OCI-LY3 (cell line): ENCODE results near the gene ADARB2.

Experiments
- H2AFZ ChIP-seq: fragments of 200-600, 300-600 bp; shearing (Covaris generic); 2 replicates; pipeline ENCODE4 v1.6.0; 2014; ENCODE audit warnings: antibody characterized with exemption, low read depth, low read length
- H3K27ac ChIP-seq: fragments of 200-600, 300-600 bp; sonication (generic); 2 replicates; pipeline ENCODE4 v1.5.1; 2014; ENCODE audit warnings: mild to moderate bottlenecking, low read length, moderate library complexity, mixed read lengths
- H3K27me3 ChIP-seq: fragments of 200-600, 300-600 bp; sonication (generic); 2 replicates; pipeline ENCODE4 v1.6.1; 2014; ENCODE audit warnings: low read depth, low read length, mixed read lengths
- H3K36me3 ChIP-seq: fragments of 200-600, 300-600 bp; sonication (generic); replicated peaks from 2 replicates; pipeline ENCODE3; 2014; ENCODE audit warnings: low read depth, low read length, mixed read lengths
- H3K4me1 ChIP-seq: fragments of 300-600, 200-600 bp; sonication (generic); 2 replicates; pipeline ENCODE4 v1.6.1; 2014; ENCODE audit warnings: low read length, mixed read lengths
- H3K4me2 ChIP-seq: fragments of 200-600, 300-600 bp; sonication (generic); 2 replicates; pipeline ENCODE4 v1.6.1; 2014; ENCODE audit warnings: low read length, mixed read lengths
- H3K4me3 ChIP-seq: fragments of 300-600, 200-600 bp; sonication (generic); 2 replicates; pipeline ENCODE4 v1.5.1; 2014; ENCODE audit warnings: antibody characterized with exemption, mild to moderate bottlenecking, low read length, moderate library complexity
- H3K79me2 ChIP-seq: fragments of 300-600, 200-600 bp; shearing (Covaris generic); 2 replicates; pipeline ENCODE4 v1.6.1; 2014; ENCODE audit warnings: mild to moderate bottlenecking, low read length, mixed read lengths
- H3K9ac ChIP-seq: fragments of 300-600, 200-600 bp; shearing (Covaris generic); 2 replicates; pipeline ENCODE4 v1.6.0; 2014; ENCODE audit warnings: mild to moderate bottlenecking, low read length, moderate library complexity
- H3K9me3 ChIP-seq: fragments of 200-600, 300-600 bp; shearing (Covaris generic); 2 replicates; pipeline ENCODE4 v1.6.1; 2014; ENCODE audit warnings: low read length, mixed read lengths; ENCODE audit not compliant: insufficient read depth
- H4K20me1 ChIP-seq: fragments of 200-600, 300-600 bp; sonication (generic); 2 replicates; pipeline ENCODE4 v1.6.1; 2016; ENCODE audit warnings: low read length, mixed read lengths; ENCODE audit not compliant: insufficient read depth
- CTCF ChIP-seq: fragments of 200-600, 300-600 bp; sonication (generic); IDR thresholded peaks from 2 replicates; pipeline ENCODE4 v1.5.1; 2014; ENCODE audit warnings: antibody characterized with exemption, low read length, low read depth
- EZH2phosphoT487 ChIP-seq: fragments of 200-600 bp; shearing (Covaris generic); IDR thresholded peaks from 2 replicates; pipeline ENCODE4 v1.6.1; 2018; ENCODE audit warnings: antibody characterized with exemption, mixed run types, low read depth

Gene ADARB2

GRCh38 chr10:1660815-1661214, 76.5 kb downstream of the ADARB2 start:
- TF ChIP-seq CTCF (no peak), EZH2phosphoT487 (no peak)
- Histone ChIP-seq H3K9ac (no peak overlapping the region), H3K4me2 (no peak overlapping the region), H4K20me1 (no peaks in the 10 kb centered on the region), H3K27me3 (no peaks in the 10 kb centered on the region), H3K27ac (no peak overlapping the region), H3K9me3 (no peaks in the 10 kb centered on the region), H3K79me2 (no peaks in the 10 kb centered on the region), H3K4me3 (no peak overlapping the region), H3K36me3 (no peaks in the 10 kb centered on the region), H3K4me1 (no peaks in the 10 kb centered on the region), H2AFZ (no peak overlapping the region)

GRCh38 chr10:1660386-1660785, 76.9 kb downstream of the ADARB2 start:
- H3K4me3 ChIP-seq: no peak overlapping the region
- no peaks in the 10 kb centered on the region for H3K4me1 ChIP-seq
- TF ChIP-seq CTCF (no peak), EZH2phosphoT487 (no peak)
- no peak overlapping the region for H2AFZ ChIP-seq
- H3K27ac ChIP-seq: no peak overlapping the region
- no peak overlapping the region for H3K9ac ChIP-seq
- no peaks in the 10 kb centered on the region for H3K9me3 ChIP-seq
- no peaks in the 10 kb centered on the region for H3K36me3 ChIP-seq
- no peak overlapping the region for H3K4me2 ChIP-seq
- H4K20me1 ChIP-seq: no peaks in the 10 kb centered on the region
- H3K79me2 ChIP-seq: no peaks in the 10 kb centered on the region
- H3K27me3 ChIP-seq: no peaks in the 10 kb centered on the region

GRCh38 chr10:1659221-1659791, 78.0 kb downstream of the ADARB2 start:
- no peaks in the 10 kb centered on the region for H3K79me2 ChIP-seq
- H3K9ac ChIP-seq: no peak overlapping the region
- no peaks in the 10 kb centered on the region for H3K27me3 ChIP-seq
- no peak overlapping the region for H3K4me2 ChIP-seq
- H3K4me1 ChIP-seq: no peaks in the 10 kb centered on the region
- no peak overlapping the region for H3K4me3 ChIP-seq
- no peaks in the 10 kb centered on the region for H4K20me1 ChIP-seq
- no peak for TF ChIP-seq CTCF
- no peak overlapping the region for H3K27ac ChIP-seq
- no peak overlapping the region for H2AFZ ChIP-seq
- H3K36me3 ChIP-seq: no peaks in the 10 kb centered on the region
- no peaks in the 10 kb centered on the region for H3K9me3 ChIP-seq

- no peaks in the 10 kb centered on the region for H3K27me3 ChIP-seq
- H3K4me2 ChIP-seq: no peak overlapping the region
- H3K9me3 ChIP-seq: no peaks in the 10 kb centered on the region
- H3K4me3 ChIP-seq: no peak overlapping the region
- H2AFZ ChIP-seq: no peak overlapping the region
- TF ChIP-seq CTCF (no peak), EZH2phosphoT487 (no peak)
- no peak overlapping the region for H3K9ac ChIP-seq
- no peaks in the 10 kb centered on the region for H3K4me1 ChIP-seq
- H3K79me2 ChIP-seq: no peaks in the 10 kb centered on the region
- no peak overlapping the region for H3K27ac ChIP-seq
- H3K36me3 ChIP-seq: no peaks in the 10 kb centered on the region
- H4K20me1 ChIP-seq: no peaks in the 10 kb centered on the region
Measured at GRCh38 chr10:1658658-1659057, 78.7 kb downstream of the ADARB2 start.
